ENCODE results near the gene COMMD7. TPM values are rescaled to one million over a fixed set of nuclear protein-coding genes. Genes with fewer than 3 reads are reported as not detected.

The COMMD7 gene
- total RNA-seq, 1 experiment from 2014 or later = 66.1 TPM

DNA sequence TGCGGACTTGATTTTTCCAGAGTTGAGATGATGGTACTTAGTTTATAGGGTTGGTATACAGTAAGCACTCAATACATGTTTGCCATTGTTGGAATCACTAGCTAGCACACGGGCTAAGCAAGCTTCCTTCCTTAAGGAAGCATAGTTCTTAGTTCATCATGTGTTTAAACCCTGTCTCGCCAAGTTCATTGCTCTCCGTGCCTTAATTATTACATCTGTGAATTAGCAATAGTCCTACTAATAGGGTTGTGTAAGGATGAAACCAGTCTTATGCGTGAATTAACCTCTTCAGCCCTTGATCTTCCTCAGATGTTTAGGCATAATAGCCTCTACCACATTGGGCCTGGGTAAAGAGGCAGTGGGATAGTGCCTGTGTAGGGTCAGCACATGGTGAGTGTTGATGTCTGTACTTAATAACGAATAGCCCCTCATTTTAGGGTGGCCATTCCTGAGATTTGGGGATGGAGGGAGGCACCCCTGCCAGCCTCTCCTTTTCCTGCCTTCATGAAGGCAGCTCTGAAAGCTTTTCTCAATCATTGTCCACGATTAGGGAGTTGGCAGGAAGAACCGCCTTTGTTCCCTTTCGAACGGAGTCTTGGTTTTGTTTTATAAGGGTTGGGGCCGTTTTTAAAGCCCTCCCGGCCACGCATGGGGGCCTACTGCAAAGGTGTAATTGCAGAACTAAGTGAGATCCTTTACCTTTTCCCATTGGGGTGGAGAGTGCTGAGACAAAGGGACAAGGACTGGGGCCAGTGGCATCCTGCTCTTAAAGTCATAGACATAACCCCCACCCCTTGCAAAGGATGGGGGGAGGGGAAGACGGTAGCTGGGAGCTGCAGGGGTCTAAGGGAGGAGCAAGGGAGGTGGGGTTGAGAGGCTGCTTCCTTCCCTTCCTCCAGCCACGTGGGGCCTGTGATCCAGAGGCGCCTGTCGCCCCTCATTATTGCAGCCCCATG lies 21.0 kb upstream of the COMMD7 start:
- H4K20me1 ChIP-seq (ENCODE audit: control insufficient read depth, insufficient read depth, insufficient read length) = peaks cover 6% of the 10 kb centered on the region
- H2AFZ ChIP-seq (ENCODE audit: low read length) = no peak overlapping the region
- H3K9me3 ChIP-seq (ENCODE audit: control insufficient read depth, low read depth, low read length) = no peaks in the 10 kb centered on the region
- no peak overlapping the region for H4K8ac ChIP-seq (replicated peaks; ENCODE audit: insufficient read length, low read depth, low read length)
- peaks cover 23% of the 10 kb centered on the region for H3K23me2 ChIP-seq (ENCODE audit: insufficient read length, low read depth, low read length, poor library complexity, severe bottlenecking)
- no peak overlapping the region for H3K4ac ChIP-seq (ENCODE audit: low read depth, low read length)
- no peak overlapping the region for H4K5ac ChIP-seq (ENCODE audit: insufficient read length, low read depth, low read length)
- no CpG with 5 or more reads among the region's 17 CpGs for WGBS (ENCODE audit: extremely low coverage, insufficient read length, low lambda C conversion rate)
- peak overlapping the region; percentile 96 to 99 (median 98) for H3K27ac Mint-ChIP-seq
- peaks cover 44 to 61% (median 49%) of the 10 kb centered on the region in 3 experiments for H3K36me3 Mint-ChIP-seq (ENCODE audit: insufficient read depth in 1 of 3, low read depth in 3 of 3)
- peak overlapping the region; percentile 79 for H3K4me2 ChIP-seq (ENCODE audit: insufficient read depth, insufficient read length, low read length)
- H3K4me3 Mint-ChIP-seq = peak overlapping the region; percentile 99
- no peak overlapping the region for H2BK20ac ChIP-seq (ENCODE audit: low read depth, low read length, poor library complexity, severe bottlenecking)
- H3K18ac ChIP-seq (ENCODE audit: insufficient read length, low read depth, low read length) = no peak overlapping the region
- no peak overlapping the region for H3K56ac ChIP-seq (ENCODE audit: insufficient read length, low read depth, low read length)
- H2AK5ac ChIP-seq (ENCODE audit: insufficient read length, low read length) = no peak overlapping the region
- no peaks in the 10 kb centered on the region; a peak in 1 of 5 replicates for H3K9me3 Mint-ChIP-seq
- no peaks in the 10 kb centered on the region for H3K27me3 ChIP-seq (ENCODE audit: insufficient read depth, low read length)
- no peak overlapping the region for H2BK15ac ChIP-seq (ENCODE audit: low read depth, low read length)
- no peak overlapping the region for H2BK12ac ChIP-seq (ENCODE audit: insufficient read length, low read depth, low read length)
- H3K79me1 ChIP-seq (ENCODE audit: insufficient read depth, low read depth, low read length, poor library complexity, severe bottlenecking) = no peaks in the 10 kb centered on the region
- H3K27ac ChIP-seq (ENCODE audit: insufficient read length, low read depth, low read length) = no peak overlapping the region
- H4K91ac ChIP-seq (ENCODE audit: insufficient read length, low read depth, low read length) = no peak overlapping the region
- no peak overlapping the region for H2BK120ac ChIP-seq (ENCODE audit: low read depth, low read length, poor library complexity, severe bottlenecking)
- H3K27me3 Mint-ChIP-seq (ENCODE audit: low read depth) = 0 out of 2 replicates have a peak, but pooled peaks cover 2% of the 10 kb centered on the region
- peak overlapping the region; percentile 76 for H3K9ac ChIP-seq (ENCODE audit: extremely low read depth, insufficient read length, low read length)
- H3T11ph ChIP-seq (ENCODE audit: low read length) = no peak overlapping the region
- no peak overlapping the region for H2BK5ac ChIP-seq (ENCODE audit: insufficient read length, low read length)
- DNase-seq = peak; percentile 92
- peaks cover 62% of the 10 kb centered on the region for H3K79me2 ChIP-seq (ENCODE audit: insufficient read depth, low read length)
- no peak overlapping the region for H3K14ac ChIP-seq (ENCODE audit: insufficient read depth, low read length)
- TF ChIP-seq, protein P1, sequence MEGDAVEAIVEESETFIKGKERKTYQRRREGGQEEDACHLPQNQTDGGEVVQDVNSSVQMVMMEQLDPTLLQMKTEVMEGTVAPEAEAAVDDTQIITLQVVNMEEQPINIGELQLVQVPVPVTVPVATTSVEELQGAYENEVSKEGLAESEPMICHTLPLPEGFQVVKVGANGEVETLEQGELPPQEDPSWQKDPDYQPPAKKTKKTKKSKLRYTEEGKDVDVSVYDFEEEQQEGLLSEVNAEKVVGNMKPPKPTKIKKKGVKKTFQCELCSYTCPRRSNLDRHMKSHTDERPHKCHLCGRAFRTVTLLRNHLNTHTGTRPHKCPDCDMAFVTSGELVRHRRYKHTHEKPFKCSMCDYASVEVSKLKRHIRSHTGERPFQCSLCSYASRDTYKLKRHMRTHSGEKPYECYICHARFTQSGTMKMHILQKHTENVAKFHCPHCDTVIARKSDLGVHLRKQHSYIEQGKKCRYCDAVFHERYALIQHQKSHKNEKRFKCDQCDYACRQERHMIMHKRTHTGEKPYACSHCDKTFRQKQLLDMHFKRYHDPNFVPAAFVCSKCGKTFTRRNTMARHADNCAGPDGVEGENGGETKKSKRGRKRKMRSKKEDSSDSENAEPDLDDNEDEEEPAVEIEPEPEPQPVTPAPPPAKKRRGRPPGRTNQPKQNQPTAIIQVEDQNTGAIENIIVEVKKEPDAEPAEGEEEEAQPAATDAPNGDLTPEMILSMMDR (conservative IDR thresholded peaks at IDR 0.05) = no peak
- H3K4me1 ChIP-seq (ENCODE audit: insufficient read depth, low read length) = peaks cover 6% of the 10 kb centered on the region; the same call in 1 of the 2 replicates
- H3K4me1 Mint-ChIP-seq = peaks cover 46 to 54% of the 10 kb centered on the region in 2 experiments
- no peak overlapping the region for H3K23ac ChIP-seq (ENCODE audit: insufficient read length, low read depth, low read length)
